NCI-H748 (cell line): ENCODE data around the gene MACROD2.

Source experiments
- DNase-seq: peaks from one replicate; lab custom pipeline; 2025; ENCODE audit not compliant: unreplicated experiment; lab: John Stamatoyannopoulos, UW

The MACROD2 gene

DNA sequence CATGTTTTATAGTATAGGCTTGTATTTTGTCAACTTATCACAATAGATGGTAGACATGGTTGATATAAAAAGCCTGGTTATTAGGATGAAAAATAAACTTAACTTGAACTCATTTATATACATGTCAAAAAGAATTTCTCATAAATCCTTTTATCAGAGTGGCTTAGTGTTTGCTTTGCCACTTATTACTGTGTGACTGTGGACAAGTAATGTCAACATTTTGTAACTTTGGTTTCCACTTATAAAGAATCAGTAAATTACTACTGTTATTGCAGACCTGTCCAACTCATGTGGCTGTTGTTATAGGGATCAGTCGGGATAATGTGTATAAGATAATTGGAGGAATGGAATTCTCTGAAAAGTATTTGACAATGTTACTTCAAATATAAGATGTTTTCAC is 1236.9 kb downstream of the MACROD2 start:
- no peak for DNase-seq

DNA sequence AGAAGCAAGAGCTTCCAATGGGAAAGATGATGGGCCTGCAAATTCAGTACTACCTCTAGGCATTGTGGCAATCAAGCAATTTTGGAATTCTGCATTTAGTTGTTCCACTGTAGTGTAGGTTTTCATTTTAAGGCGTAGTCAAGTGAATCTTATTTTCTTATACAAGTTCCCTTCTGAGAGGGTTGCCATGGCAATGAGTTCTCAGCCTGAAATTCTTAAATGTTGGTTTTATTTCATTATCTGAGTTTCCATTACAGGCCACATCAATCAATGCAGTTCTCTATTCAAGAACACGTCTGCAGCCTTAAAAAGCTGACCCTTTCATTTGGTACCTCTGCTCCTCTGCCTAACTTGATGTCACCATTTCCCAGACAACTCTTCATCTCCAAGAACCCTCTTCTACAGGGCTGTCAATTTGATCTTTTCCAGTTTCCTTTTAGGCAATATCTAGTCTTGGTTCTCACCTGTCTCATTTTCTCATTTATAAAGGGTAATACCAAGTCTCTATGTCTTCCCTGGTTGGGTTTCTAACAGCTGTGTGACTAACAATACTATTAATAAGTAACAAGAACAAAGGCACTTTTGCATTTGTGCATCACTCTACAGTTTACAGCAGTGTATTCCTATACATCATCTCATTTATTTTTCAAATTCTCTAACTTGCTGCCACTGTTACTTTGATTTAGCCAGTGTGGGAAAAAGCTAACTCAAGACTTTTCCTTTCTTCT is 1240.3 kb downstream of the MACROD2 start:
- no peak for DNase-seq

DNA sequence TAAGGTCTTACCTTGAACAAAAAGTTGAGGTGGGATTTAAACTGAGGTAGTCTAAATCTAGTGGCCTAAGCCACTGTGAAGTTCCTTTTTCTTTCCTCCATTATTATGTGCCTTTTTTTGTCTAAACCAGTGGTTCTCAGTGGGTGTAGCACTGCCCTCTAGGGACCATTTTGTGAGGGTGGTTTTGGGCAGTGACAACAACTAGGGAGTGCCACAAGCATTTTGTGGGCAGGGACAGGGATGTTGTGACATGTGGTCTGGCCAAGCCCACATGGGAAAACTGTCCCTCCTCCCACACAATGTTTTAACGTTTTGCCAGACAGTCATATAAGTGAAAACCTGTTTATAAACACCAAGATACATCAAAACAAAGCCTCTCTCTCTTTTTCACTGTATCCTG is 1241.5 kb downstream of the MACROD2 start:
- peak; percentile 59 for DNase-seq

DNA sequence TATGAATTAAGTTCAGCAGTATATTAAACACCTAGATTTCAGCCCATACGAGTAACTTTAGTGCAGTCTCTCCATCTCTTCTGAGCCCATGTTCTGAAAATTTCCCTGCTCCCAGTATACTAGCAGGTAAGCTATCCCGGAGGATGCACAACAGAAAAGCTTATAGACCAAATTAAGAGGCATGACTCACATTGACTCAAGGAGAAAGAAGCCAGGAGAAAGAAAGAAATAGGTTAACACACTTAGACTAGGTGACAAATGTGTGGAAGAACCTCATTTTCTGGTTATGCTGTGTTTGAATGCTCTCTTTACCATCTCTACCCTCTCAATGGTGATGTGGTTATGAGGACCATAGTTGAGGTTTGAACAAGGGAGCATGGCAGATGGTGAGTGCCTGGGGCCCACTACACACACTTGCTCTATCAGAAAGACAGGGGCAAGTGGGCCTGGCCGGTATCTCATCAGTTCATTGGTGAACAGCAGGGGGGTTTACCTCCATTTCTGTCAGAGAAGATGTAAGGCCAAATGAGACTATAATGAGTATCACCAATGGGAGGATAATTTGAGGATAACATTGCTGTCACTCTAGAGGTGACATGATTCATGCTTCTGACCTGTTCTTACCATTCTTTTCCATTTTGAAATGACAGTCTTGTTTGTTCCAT is 1244.4 kb downstream of the MACROD2 start:
- DNase-seq, result no peak

DNA sequence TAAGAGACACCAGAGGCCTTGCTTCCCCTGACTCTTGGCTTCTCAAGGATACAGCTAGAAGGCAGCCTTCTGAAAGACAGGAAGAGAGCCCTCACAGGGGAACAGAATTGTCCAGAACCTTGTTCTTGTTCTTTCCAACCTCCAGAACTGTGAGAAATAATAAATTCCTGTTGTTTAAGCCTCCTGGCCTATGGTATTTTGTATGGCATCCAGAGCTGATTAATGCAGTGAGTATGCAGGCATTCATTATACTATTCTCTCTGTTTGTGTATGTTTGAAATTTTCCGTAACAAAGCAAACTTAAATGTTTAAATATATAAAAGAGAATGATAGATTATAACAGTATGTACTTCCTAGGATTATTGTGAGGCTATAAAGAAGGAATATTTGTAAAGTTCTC is 1245.5 kb downstream of the MACROD2 start:
- DNase-seq, result no peak

DNA sequence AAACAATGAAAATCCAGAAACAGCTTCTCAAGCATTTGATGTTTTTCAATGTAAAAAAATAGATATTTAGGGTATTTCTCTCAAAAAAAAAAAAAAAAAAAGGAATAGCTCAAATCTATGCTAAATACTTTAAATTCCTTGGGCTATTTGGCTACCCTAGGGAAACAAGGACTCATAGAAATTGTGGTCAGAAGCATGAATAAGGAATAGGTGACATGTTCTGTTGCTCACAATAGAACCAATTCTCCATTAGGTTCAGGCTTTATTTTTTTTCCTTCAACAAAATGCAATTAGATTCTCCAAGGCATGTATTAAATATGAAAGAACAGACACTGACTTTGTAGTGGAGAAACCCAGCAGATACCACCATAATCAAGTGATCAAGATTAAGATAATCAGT is 1246.4 kb downstream of the MACROD2 start:
- no peak for DNase-seq

DNA sequence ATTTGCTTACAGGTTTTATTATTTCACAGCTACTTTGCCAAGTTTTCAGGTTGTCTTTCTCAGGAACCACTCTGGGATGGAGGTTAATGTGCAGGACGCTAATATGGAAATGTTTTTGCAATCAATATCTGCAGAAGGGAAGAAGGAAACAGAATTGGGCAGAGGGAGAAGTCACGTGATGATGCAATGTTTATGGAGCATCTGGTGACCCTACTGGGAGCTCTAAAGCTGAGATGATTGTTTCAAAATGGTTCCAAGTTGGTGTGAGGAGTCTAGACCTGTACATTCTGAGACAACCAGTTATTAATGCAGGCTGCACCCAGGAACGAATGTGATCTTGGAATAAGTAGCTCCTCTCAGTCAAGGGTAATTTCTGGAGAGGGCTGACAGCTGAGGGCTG is 1247.5 kb downstream of the MACROD2 start:
- no peak for DNase-seq

DNA sequence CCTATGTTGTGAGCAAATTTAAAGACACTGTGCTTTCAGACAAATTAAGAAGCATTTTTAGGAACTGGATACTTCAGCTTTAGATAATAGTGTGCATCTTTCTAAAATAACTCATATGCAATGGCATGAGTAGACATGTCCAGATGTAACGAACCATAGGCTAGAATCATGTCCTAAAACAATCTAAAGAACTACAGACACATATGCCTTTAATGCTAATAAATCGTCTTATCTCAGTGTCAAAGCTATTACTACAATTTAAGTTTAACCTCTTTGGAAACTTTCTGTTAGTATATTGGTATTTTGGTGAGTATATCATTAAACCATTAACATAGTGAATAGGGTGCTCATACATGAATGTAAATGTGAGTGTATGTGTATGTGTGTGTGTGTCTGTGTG is 1250.6 kb downstream of the MACROD2 start:
- DNase-seq, result no peak

DNA sequence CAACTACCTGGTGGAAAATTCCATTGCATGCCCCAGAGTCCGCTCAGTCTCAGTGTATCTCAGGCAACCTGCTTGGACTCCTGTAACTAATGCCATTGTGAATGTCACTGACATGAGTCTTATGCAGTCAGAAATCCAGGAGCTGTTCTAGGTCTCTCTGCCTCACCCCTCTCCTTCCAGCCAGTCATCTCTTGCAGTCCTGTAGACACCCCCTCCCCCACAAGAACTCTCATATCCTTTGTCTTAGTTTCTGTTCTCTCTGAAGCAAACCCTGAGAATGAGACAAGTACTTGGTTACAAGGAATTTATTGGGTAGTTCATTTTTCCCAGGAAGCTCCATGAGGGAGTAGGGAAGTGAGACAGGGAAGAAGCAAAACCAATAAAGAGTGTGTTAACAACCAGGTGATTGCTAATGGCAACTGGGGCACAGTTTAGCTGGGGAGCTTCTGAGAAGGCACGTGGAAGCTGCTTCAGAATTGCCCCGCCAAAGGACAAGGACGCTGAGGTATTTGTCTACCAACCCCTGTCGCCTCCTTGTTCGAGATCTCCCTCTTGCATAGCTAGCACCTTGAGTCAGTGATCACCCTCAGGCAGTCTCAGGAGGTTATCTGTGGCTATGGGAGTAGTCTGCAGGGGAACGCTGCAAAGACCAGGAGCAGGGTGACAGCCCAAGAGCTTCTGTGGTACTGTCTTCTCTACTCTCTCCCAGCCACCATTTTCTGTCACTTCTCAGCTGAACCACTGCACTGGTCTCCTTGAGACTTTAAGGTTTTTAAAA is 1253.5 kb downstream of the MACROD2 start:
- DNase-seq, result no peak

DNA sequence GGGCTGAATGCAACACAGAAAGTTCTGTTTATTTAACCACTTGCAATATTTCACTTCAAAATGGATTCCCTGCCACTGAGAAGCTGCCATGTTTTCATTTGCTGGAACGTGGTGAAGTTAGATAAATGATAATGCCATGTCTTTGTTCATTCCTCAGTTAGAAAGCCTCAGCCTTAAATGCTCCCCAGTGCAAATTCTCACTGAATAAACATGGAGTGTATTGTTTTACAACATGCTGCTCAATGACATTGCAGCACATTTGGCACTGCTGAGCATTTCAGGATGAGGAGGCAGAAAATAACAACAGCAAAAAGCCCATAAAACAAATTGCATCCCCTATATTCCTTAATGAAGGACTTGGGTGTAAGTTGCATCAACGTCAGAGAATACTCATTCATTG is 1255.9 kb downstream of the MACROD2 start:
- DNase-seq, result no peak

DNA sequence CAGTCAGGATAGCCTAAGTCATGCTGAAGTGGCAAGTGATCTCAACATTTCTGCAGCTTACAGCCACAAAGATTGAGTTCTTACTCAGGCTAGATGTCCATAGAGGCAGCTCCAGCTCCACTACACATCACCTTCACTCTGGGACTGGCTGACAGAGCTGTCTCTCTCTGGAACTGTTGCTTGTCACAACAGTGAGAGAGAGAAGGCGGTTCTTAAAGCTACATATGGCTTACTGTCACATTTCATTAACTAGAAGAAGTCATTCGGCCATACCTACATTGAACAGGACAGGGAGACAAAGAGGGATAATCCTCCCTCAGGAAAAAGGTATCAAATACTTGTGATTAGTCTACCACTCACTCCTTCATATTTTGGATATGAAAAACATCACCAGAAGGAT is 1257.0 kb downstream of the MACROD2 start:
- DNase-seq, result no peak

DNA sequence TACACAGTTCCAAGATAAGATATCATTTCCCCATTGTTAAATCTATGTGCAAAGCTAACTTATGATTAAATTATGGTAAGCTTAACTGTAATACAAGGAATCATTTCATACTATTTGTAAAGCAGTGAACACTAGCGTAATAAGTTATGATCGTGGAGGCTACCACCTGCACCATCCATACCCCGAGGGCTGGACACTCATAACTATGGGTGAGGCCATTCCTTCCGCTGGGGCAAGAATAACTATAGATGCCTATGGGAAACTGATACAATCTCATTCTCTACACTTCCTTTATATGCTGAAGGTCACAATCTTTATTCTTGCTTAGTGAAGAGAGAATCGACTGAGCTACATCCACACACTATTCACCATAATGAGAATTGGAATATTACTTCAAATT is 1258.1 kb downstream of the MACROD2 start:
- no peak for DNase-seq

DNA sequence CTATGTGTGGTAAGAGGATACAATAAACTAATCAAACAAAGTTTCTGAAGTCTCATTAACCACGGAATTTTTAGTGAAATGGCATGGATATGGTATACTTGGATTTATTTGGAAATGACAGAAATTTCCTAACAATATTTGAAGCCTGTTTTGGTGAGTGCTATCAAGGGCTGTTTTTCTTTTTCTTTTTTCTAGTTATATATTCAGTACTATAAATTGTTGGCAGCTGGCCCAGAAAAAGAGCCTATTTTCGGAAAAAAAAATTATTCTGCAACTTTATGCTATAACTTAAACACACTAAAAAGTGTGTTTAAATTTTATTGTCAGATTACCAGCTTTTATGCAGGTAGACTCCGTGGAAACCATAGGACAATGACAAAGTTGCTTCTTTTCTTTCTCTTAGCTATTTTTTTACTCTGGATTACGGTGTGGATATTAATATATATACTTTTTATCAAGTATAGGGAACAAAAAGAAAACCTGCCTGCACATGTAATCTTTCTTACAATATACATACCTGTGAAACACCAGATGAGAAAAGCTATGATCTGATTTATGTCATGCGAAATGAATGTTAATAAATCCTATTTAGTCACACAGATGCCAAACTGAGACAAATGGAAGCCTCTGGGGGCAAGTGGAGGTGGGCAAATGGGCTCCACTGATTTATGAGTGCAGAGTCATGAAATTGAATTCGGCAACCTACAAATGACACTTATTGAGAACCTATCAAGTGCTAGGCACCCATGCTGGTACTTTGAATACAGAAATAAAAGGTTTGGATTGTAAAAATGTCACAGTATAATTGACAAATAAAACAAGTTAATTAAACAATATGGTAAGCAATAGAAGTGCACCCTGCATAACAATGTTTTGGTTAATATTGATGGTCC is 1261.6 kb downstream of the MACROD2 start:
- DNase-seq, result no peak

DNA sequence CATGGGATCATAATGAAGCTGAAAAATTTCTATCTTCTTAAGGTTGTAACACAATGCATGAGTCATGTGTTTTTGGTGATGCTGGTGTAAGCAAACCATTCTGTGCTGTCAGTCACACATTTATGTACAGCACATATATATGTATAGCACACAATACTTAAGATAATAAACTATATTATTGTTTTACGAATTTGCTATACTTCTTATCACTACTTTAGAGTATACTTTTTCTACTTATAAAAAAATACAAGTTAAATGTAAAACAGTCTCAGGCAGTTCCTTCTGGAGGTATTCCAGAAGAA is 1262.2 kb downstream of the MACROD2 start:
- DNase-seq, result no peak

DNA sequence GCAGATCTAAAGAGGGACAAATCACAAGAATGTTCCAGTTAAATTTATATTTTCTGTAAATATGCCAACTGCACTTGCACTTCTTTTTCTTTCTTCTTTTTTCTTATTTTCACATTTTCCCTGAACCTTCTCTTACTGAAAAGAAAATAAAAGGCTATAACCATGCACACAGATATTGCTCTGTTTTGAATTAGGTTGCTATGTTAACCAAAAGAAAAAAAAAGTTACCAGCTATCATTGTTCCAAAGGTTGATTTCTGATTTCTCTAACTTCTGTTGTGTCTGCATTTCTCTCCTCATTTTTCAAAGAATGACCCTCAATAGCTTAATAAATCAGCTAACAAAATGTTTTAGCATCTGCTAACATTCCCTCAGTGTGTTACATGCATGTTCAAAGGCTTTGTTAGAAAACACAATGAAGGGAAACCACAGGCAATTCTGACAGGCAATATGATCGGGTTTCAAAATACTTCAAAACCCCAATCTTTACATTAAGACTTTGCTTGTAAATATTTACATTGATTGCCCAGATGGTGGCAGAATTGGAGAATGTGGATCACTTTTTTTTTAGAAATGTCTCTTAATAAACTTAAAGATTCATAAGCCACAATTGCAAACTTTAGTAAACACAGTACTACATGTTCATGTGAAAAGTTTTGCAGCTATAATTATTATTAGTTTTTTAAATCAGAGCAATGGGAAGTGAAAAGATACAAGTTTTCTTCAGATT is 1270.4 kb downstream of the MACROD2 start:
- DNase-seq, result no peak

DNA sequence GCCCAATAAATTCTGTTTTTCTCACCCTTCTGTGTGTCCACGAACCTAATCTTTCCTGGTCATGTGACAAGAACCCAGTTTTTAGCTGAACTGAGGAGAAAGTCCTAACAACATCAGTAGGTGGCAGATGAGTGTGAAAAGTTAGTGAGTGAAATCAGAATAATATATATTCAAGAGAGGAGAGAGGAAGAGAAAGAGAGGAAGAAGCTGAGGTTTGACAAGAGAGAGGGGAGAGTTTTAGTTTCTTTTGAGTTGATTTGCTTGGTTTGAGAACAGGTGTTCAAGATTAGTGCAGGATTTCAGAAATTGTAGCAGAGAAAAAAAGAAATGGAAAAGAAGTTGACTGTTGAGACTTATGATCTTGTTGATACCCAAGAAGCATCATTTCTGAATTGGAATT is 1272.6 kb downstream of the MACROD2 start:
- no peak for DNase-seq

DNA sequence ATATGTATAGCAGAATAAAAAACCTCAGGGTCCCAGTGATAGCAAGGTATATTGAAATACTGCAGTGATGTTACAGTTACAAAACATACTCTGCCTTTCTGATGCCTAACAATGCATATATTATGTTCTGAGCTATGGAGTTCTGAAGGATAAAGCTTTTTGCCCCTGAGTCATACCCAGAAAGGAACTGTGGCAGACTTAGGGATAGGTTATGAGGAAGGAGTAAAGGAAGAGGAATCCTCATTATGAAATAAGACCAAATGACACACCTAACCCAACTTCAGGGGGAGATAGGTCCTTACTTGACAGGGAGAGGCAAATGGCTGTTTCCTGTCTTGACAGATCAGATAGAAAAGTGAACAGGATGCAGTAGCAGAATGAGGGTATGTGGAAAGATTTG is 1282.7 kb downstream of the MACROD2 start:
- no peak for DNase-seq

DNA sequence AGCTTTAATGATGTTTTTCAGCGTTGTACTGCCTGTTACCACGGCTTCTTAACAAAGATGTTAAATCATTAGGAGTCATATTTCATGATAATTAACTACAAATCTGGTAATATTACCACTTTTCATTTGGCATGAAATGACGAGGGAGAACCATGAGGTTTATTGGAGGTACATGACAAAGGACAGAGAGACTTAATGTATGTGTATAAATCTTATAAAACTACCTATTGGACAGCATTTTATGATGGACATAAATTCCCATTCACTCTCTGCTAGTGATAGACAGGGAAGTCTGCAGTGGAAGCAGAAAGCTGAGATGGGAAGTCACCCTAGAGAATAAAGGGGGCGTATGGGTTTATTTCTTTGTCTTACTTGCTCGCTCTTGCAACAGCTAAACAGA is 1292.0 kb downstream of the MACROD2 start:
- DNase-seq, result no peak

DNA sequence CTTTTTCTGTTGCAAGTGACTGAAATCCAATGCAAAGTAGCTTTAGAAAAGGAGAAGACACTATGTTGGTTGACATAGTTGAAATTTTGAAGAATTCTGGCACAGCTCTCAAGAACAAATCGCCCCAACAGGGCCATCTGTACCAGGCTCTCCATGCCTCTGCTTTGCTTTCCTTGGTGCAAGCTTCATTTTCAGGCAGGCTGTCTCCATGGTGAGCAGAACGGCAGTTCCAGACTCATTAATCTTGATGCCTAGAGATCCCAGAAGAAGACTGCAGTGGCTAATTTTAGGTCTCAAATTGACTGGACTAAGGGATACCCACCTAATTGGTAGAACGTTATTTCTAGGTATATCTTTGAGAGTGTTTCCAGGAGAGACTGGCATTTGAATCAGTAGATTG is 1292.8 kb downstream of the MACROD2 start:
- no peak for DNase-seq

DNA sequence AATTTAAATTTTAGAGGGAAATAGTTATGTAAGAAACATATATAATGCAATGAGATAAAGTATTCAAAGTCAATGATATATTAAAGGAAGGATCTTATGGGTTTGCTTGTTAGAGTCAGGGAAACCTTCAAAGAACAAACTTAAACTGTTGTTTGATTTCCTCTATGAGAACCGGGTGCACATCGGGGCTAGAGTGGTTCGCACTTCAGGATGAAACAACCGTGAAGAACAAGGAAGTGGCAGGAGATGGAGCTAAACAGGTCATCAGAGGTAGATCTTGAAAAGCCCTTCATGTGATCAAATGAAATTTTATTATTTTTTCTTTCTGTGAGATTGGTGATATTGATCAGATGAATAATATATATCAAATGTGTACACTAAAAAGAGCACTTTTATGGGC is 1294.0 kb downstream of the MACROD2 start:
- no peak for DNase-seq

DNA sequence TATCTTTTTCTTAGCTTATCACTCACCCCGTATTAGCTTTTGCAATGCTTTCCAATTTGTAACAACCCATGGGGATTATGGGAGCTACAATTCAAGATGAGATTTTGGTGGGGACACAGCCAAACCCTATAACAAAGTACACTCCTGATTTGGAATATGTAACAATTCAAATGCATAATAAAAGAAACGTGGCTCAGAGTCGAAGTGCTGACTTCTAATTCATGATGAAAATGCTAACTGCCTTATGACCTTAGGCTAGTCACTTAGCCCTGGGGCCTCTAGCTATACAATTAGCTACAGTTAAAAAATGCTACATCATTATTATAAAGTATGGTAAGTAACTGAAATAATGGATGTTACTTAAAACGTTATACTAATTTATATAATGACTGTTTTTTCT is 1297.1 kb downstream of the MACROD2 start:
- DNase-seq, result no peak
